IMR-90 (cell line): Measurements from ENCODE around the gene CACNB2. TPM values are rescaled to one million over a fixed set of nuclear protein-coding genes. Genes with fewer than 3 reads are reported as not detected.

Source experiments
- ATAC-seq: fragments of 200-7000 bp; cut with Tn5 transposase; 2 replicates; pipeline ENCODE4 v1.9.1; 2020; ENCODE audit warnings: low read depth, mild to moderate bottlenecking, moderate library complexity
- BruUV-seq: library from RNA; stranded (reverse); fragments of 400-500 nt; replicated peaks from 2 replicates; lab custom pipeline; 2021; lab: Mats Ljungman, UMichigan
- CTCF ChIA-PET: fragments of 300-600 bp; formaldehyde crosslinking; extraction: SDS; loops from one replicate; lab custom pipeline; 2021; ENCODE audit warnings: antibody characterized with exemption; lab: Yijun Ruan, JAX
- POLR2A ChIA-PET: fragments of 300-600 bp; sonication (Branson Sonifier 250); formaldehyde crosslinking; loops from one replicate; lab custom pipeline; 2022; ENCODE audit warnings: antibody characterized with exemption; ENCODE audit not compliant: unreplicated experiment; lab: Charles Lee
- DNase-seq: peaks from one replicate; pipeline ENCODE4 v3.0.0; 2013
- H2AFZ ChIP-seq: replicated peaks from 2 replicates; pipeline ENCODE3; 2013; ENCODE audit warnings: low read length, mild to moderate bottlenecking; ENCODE audit not compliant: poor library complexity
- H2AK5ac ChIP-seq: 2 replicates; pipeline ENCODE4 v1.6.1; 2013; ENCODE audit warnings: low read depth, low read length, inconsistent platforms
- H2AK9ac ChIP-seq: replicated peaks from 2 replicates; pipeline ENCODE3; 2013; ENCODE audit warnings: mild to moderate bottlenecking, low read depth, low read length, moderate library complexity; ENCODE audit not compliant: poor library complexity
- H2BK120ac ChIP-seq: 2 replicates; pipeline ENCODE4 v1.6.1; 2013; ENCODE audit warnings: low read depth, low read length, inconsistent platforms
- H2BK15ac ChIP-seq: 3 replicates; pipeline ENCODE4 v1.6.1; 2013; ENCODE audit warnings: low read depth, low read length, inconsistent platforms
- H2BK20ac ChIP-seq: 2 replicates; pipeline ENCODE4 v1.6.1; 2013; ENCODE audit warnings: low read depth, mild to moderate bottlenecking, inconsistent platforms, low read length, moderate library complexity
- H2BK5ac ChIP-seq: 2 replicates; pipeline ENCODE4 v1.6.1; 2013; ENCODE audit warnings: mild to moderate bottlenecking, low read depth, low read length, inconsistent platforms; ENCODE audit not compliant: poor library complexity, severe bottlenecking
- H3K14ac ChIP-seq: replicated peaks from 2 replicates; pipeline ENCODE4 v1.6.1; 2013; ENCODE audit warnings: low read depth, low read length, inconsistent platforms
- H3K18ac ChIP-seq: 2 replicates; pipeline ENCODE4 v1.6.1; 2013; ENCODE audit warnings: low read depth, low read length, control low read depth
- H3K23ac ChIP-seq: 2 replicates; pipeline ENCODE4 v1.6.1; 2013; ENCODE audit warnings: low read depth, low read length, inconsistent platforms
- H3K27ac ChIP-seq: 2 replicates; pipeline ENCODE4 v1.5.1; 2013; ENCODE audit warnings: mild to moderate bottlenecking, control low read depth, low read length; ENCODE audit not compliant: insufficient read depth
- H3K27me3 ChIP-seq: 2 replicates; pipeline ENCODE4 v1.6.1; 2013; ENCODE audit warnings: low read length; ENCODE audit not compliant: control insufficient read depth, insufficient read depth
- H3K36me3 ChIP-seq: 2 replicates; pipeline ENCODE4 v1.6.1; 2013; ENCODE audit warnings: low read length, mixed read lengths; ENCODE audit not compliant: control insufficient read depth, insufficient read depth
- H3K4ac ChIP-seq: 2 replicates; pipeline ENCODE4 v1.6.1; 2013; ENCODE audit warnings: low read depth, low read length, inconsistent platforms
- H3K4me1 ChIP-seq: 2 replicates; pipeline ENCODE4 v1.6.1; 2013; ENCODE audit warnings: low read length, mixed read lengths; ENCODE audit not compliant: control insufficient read depth, insufficient read depth
- H3K4me2 ChIP-seq: 2 replicates; pipeline ENCODE4 v1.6.1; 2013; ENCODE audit warnings: low read depth, mild to moderate bottlenecking, control low read depth, low read length, moderate library complexity
- H3K4me3 ChIP-seq: 2 replicates; pipeline ENCODE4 v1.5.1; 2013; ENCODE audit warnings: low read depth, mild to moderate bottlenecking, control low read depth, low read length, moderate library complexity; ENCODE audit not compliant: insufficient read depth
- H3K56ac ChIP-seq: 2 replicates; pipeline ENCODE4 v1.6.1; 2013; ENCODE audit warnings: low read length, inconsistent platforms; ENCODE audit not compliant: insufficient read depth; ENCODE audit errors: extremely low read depth
- H3K79me1 ChIP-seq, 2 experiments: 2 replicates each; pipeline ENCODE4 v1.6.1; 2013; ENCODE audit warnings: low read length in 2 of 2, inconsistent platforms in 1 of 2, low read depth in 1 of 2
- H3K9ac ChIP-seq: 2 replicates; pipeline ENCODE4 v1.6.1; 2013; ENCODE audit warnings: low read depth, low read length, control low read depth
- H3K9me1 ChIP-seq: 2 replicates; pipeline ENCODE4 v1.6.1; 2013; ENCODE audit warnings: low read length, inconsistent platforms; ENCODE audit not compliant: insufficient read depth
- H3K9me3 ChIP-seq: 2 replicates; pipeline ENCODE4 v1.6.1; 2013; ENCODE audit warnings: low read length; ENCODE audit not compliant: control insufficient read depth, insufficient read depth
- H4K20me1 ChIP-seq: 2 replicates; pipeline ENCODE4 v1.6.1; 2013; ENCODE audit warnings: low read length, inconsistent platforms; ENCODE audit not compliant: insufficient read depth
- H4K5ac ChIP-seq: 2 replicates; pipeline ENCODE4 v1.6.1; 2013; ENCODE audit warnings: mild to moderate bottlenecking, low read depth, low read length, control low read depth
- H4K8ac ChIP-seq, 2 experiments: 2 replicates each; pipeline ENCODE4 v1.6.1; 2013; ENCODE audit warnings: low read depth in 2 of 2, low read length in 2 of 2, control low read depth in 1 of 2, inconsistent platforms in 1 of 2
- H4K91ac ChIP-seq: 2 replicates; pipeline ENCODE4 v1.6.1; 2013; ENCODE audit warnings: low read depth, low read length, inconsistent platforms; ENCODE audit not compliant: insufficient read depth
- CTCF ChIP-seq: conservative IDR thresholded peaks from 2 replicates; pipeline ENCODE4 v1.5.1; 2012; ENCODE audit warnings: mild to moderate bottlenecking, low read depth, low read length, improper control_type of control experiment
- MAZ ChIP-seq: IDR thresholded peaks from 2 replicates; pipeline ENCODE4 v1.6.1; 2012; ENCODE audit warnings: low read depth, mild to moderate bottlenecking, low read length, improper control_type of control experiment, moderate library complexity, borderline replicate concordance
- RAD21 ChIP-seq: IDR thresholded peaks from 2 replicates; pipeline ENCODE4 v1.6.1; 2012; ENCODE audit warnings: low read length, improper control_type of control experiment
- RFX5 ChIP-seq: IDR thresholded peaks from 2 replicates; pipeline ENCODE4 v1.8.0; 2012; ENCODE audit warnings: low read depth, mild to moderate bottlenecking, low read length, moderate library complexity
- SMC3 ChIP-seq: fragments of 150-350 bp; IDR thresholded peaks from 2 replicates; pipeline ENCODE4 v1.6.1; 2016; ENCODE audit warnings: low read depth, mild to moderate bottlenecking, antibody characterized with exemption, low read length, moderate library complexity
- WGBS, 2 experiments: methylation state at CpG; one replicate each; pipeline versions ENCODE4 v1.1.5 to v1.1.7; 2013; ENCODE audit warnings: missing lambda C conversion rate in 2 of 2; ENCODE audit not compliant: insufficient read length in 1 of 2; ENCODE audit errors: extremely low coverage in 2 of 2; 5-methylcytosine and 5-hydroxymethylcytosine counted together
- dilution Hi-C: fragments of 300-500 bp; cut with HindIII; formaldehyde crosslinking; loops from one replicate; pipeline ENCODE4 v1.14.3; 2018; ENCODE audit warnings: low sequenced_read_pairs; ENCODE audit not compliant: unreplicated experiment
- in situ Hi-C: fragments of 300-500 bp; cut with MboI; formaldehyde crosslinking; loops from 3 replicates; pipeline ENCODE4 v1.14.3; 2019; ENCODE audit warnings: low sequenced_read_pairs, inconsistent platforms, mixed read lengths
- intact Hi-C: fragments of 100-400 bp; cut with micrococcal nuclease; formaldehyde crosslinking; loops from 2 replicates; pipeline ENCODE4 v1.10.0; 2022
- polyA plus RNA-seq, 3 experiments: library from polyadenylated mRNA; depleted of rRNA; stranded (reverse); fragments of >200 nt; gene quantifications; 2 replicates each; pipeline ENCODE4 v1.2.3, GENCODE V29; 2012; ENCODE audit warnings: low replicate concordance in 1 of 3
- total RNA-seq: library from RNA; depleted of rRNA; stranded (reverse); fragments of >200 nt; gene quantifications from 2 replicates; pipeline ENCODE4 v1.2.3, GENCODE V29; 2012

CACNB2 gene
- total and polyA plus RNA-seq, 2 of the 4 experiments (the other 2 are of a cell fraction): 0.36 TPM

- Histone ChIP-seq H4K91ac (no peak overlapping the region), H3K4me2 (no peak overlapping the region), H3K56ac (no peak overlapping the region), H4K8ac (no peak overlapping the region), H2AK5ac (no peak overlapping the region), H3K9me3 (peaks cover 7% of the 10 kb centered on the region), H3K9ac (no peak overlapping the region), H3K14ac (no peak overlapping the region), H3K9me1 (no peaks in the 10 kb centered on the region), H2AK9ac (no peak overlapping the region), H3K27me3 (peaks cover 2% of the 10 kb centered on the region; the same call in 1 of the 2 replicates), H4K20me1 (no peaks in the 10 kb centered on the region), H4K5ac (no peak overlapping the region), H3K18ac (no peak overlapping the region), H3K4me3 (no peak overlapping the region), H2BK20ac (no peak overlapping the region), H3K36me3 (no peaks in the 10 kb centered on the region), H2BK5ac (no peak overlapping the region), H3K4me1 (peaks cover 2% of the 10 kb centered on the region; the same call in 1 of the 2 replicates), H3K27ac (no peak overlapping the region), H3K79me1 (no peaks in the 10 kb centered on the region), H3K4ac (no peak overlapping the region), H2BK120ac (no peak overlapping the region), H3K23ac (no peak overlapping the region), H2AFZ (no peak overlapping the region), H2BK15ac (no peak overlapping the region)
- in situ Hi-C loops (loop anchor here (25.0 kb wide), 1 partner anchor 1402 kb away; no protein-coding TSS in a partner anchor), dilution Hi-C loops (no loop called here), intact Hi-C loops (loop anchor here (1.0 to 5.0 kb wide), 3 partner anchors 76 to 502 kb away; no protein-coding TSS in a partner anchor)
- peak; percentile 77 for TF ChIP-seq CTCF
- TF ChIP-seq MAZ: no peak
- peak; percentile 64 for TF ChIP-seq SMC3
- peak; percentile 84 for TF ChIP-seq RAD21
- TF ChIP-seq RFX5: no peak
- CTCF ChIA-PET: interaction anchor here (0.6 to 1.2 kb wide), 4 partner anchors 9 to 152 kb away, joined by 3 to 5 read pairs (median 3); no protein-coding TSS in a partner anchor
- no TSS peak for BruUV-seq
- ATAC-seq: peak; percentile 84
- peak; percentile 70 for DNase-seq
- POLR2A ChIA-PET: no interaction called here
- WGBS, 2 experiments: 80% methylated on average over 1 of the region's 8 CpGs; no CpG with 5 or more reads in 1 of the 2 experiments
These were observed 98.8 kb downstream of the CACNB2 start for GRCh38 chr10:18238870-18239485.
